Gastroesophageal sphincter (tissue), 4 donors: ENCODE results near the gene MUC5AC. TPM values are rescaled to one million over a fixed set of nuclear protein-coding genes. Genes with fewer than 3 reads are reported as not detected.

Source experiments
- ATAC-seq: fragments of 150-250 bp; one replicate; pipeline ENCODE4 v1.9.1; 2016; ENCODE audit warnings: mild to moderate bottlenecking, moderate library complexity
- H3K27ac ChIP-seq, 4 donors: fragments of 200-600 bp; sonication (generic) in 3 of 4; 1 replicate in 3 of 4; 2 replicates in 1 of 4; pipeline ENCODE4 v1.5.1; 2016 to 2019
- H3K27me3 ChIP-seq: fragments of 200-600 bp; sonication (generic); one replicate; pipeline ENCODE4 v1.5.1; 2019
- H3K36me3 ChIP-seq, 2 donors: fragments of 200-600 bp; sonication (generic); one replicate each; pipeline ENCODE4 v1.5.1; 2019; ENCODE audit warnings: control low read depth in 1 of 2
- H3K4me1 ChIP-seq, 3 donors: fragments of 200-600 bp; sonication (generic); 1 replicate in 2 of 3; 2 replicates in 1 of 3; pipeline ENCODE4 v1.5.1; 2016 to 2019; ENCODE audit warnings: control low read depth in 2 of 3
- H3K4me3 ChIP-seq, 2 donors: fragments of 200-600 bp; sonication (generic); one replicate each; pipeline ENCODE4 v1.5.1; 2019; ENCODE audit warnings: mild to moderate bottlenecking in 1 of 2, moderate library complexity in 1 of 2
- H3K9me3 ChIP-seq, 3 donors: fragments of 200-600 bp; sonication (generic); one replicate each; pipeline ENCODE4 v1.5.1; 2017 to 2019; ENCODE audit warnings: control low read depth in 2 of 3
- CTCF ChIP-seq, 4 experiments: fragments of 200-600 bp in 2 of 4; fragments of 450-650 bp in 2 of 4; sonication (generic) in 1 of 4; IDR thresholded peaks; one replicate each; pipeline ENCODE4 v1.5.1; 2017 to 2019; ENCODE audit warnings: antibody characterized with exemption in 4 of 4, mild to moderate bottlenecking in 2 of 4, moderate library complexity in 2 of 4
- EP300 ChIP-seq: sonication (generic); formaldehyde crosslinking; IDR thresholded peaks from one replicate; pipeline ENCODE4 v1.6.1; 2017; ENCODE audit warnings: antibody characterized with exemption, mild to moderate bottlenecking
- POLR2A ChIP-seq, 2 donors: fragments of 450-650 bp; IDR thresholded peaks; one replicate each; pipeline ENCODE4 v1.6.1; 2017; ENCODE audit warnings: antibody characterized with exemption in 2 of 2, mild to moderate bottlenecking in 2 of 2, moderate library complexity in 1 of 2
- POLR2AphosphoS5 ChIP-seq: sonication (generic); formaldehyde crosslinking; IDR thresholded peaks from one replicate; pipeline ENCODE4 v1.6.1; 2017; ENCODE audit warnings: antibody characterized with exemption
- WGBS, 2 donors: methylation state at CpG; one replicate each; pipeline ENCODE4 v1.1.5; 2018; ENCODE audit warnings: low coverage in 1 of 2; 5-methylcytosine and 5-hydroxymethylcytosine counted together
- total RNA-seq, 4 donors: library from RNA; depleted of rRNA; stranded (reverse); fragments of >200 nt; gene quantifications; one replicate each; pipeline ENCODE4 v1.1.0, GENCODE V29; 2016

The MUC5AC gene
- total RNA-seq, 4 donors from 2014 or later, result 0.02 to 0.31 TPM; not detected in 2

GRCh38 chr11:1125803-1126202, 31.9 kb upstream of the MUC5AC start:
- Histone ChIP-seq H3K4me3 (no peak overlapping the region), H3K4me1 (no peaks in the 10 kb centered on the region), H3K27me3 (peaks cover 81% of the 10 kb centered on the region), H3K27ac (no peak overlapping the region), H3K36me3 (no peaks in the 10 kb centered on the region), H3K9me3 (no peaks in the 10 kb centered on the region)
- 83 to 100% methylated on average over 1 to 5 of the region's 9 CpGs for WGBS, 2 donors
- ATAC-seq, result no peak
- no peak for TF ChIP-seq POLR2A (IDR thresholded peaks at IDR 0.05)
- no peak for TF ChIP-seq POLR2AphosphoS5
- TF ChIP-seq CTCF (IDR thresholded peaks at IDR 0.05), result no peak
- TF ChIP-seq EP300, result no peak

GRCh38 chr11:1126491-1126926, 31.2 kb upstream of the MUC5AC start:
- Histone ChIP-seq H3K36me3 (no peaks in the 10 kb centered on the region), H3K27ac (no peak overlapping the region), H3K4me1 (no peaks in the 10 kb centered on the region), H3K9me3 (no peaks in the 10 kb centered on the region), H3K4me3 (no peak overlapping the region), H3K27me3 (peaks cover 81% of the 10 kb centered on the region)
- no peak for ATAC-seq
- WGBS, 2 donors, result 40% methylated on average over 1 of the region's 15 CpGs; no CpG with 5 or more reads in 1 of the 2 donors
- TF ChIP-seq POLR2A (IDR thresholded peaks at IDR 0.05), result no peak
- TF ChIP-seq POLR2AphosphoS5, result no peak
- TF ChIP-seq EP300, result no peak
- no peak for TF ChIP-seq CTCF (IDR thresholded peaks at IDR 0.05)

DNA sequence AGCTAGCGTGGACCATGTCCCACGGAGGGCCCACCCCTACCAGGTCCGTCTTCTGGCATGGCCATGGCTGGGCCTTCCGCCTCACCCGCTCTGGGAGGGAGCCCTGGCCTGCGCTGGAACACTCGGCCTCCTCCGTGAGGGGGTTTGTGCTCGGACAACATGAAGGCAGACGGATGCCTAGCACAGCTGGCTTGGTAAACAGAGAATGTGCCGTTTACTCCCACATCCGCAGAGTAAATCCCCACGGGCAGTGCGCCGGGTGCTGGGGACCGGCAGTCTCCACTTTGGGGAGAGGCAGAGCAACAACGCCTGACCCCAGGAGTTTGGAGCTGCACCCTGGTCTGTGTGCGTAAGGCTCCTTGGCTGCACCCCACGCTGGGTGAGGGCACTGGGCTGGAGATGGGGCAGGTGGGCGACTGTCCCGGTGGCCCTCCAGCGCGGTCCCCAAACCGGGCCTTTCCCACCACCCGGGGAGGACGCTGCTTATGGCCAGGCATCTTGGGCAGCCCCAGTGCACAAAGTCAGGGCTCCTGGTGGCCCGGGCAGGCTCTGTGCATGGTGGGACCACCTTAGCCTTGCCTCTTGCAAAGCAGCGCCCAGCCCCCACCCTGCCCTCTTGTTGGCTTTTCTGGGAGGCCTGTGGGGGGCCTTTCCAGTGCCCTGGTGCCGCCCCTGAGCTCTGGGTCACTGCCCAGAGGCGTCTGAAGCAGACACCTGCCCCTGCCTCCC, 30.7 kb upstream of the MUC5AC start:
- no peak overlapping the region for H3K27ac ChIP-seq
- H3K36me3 ChIP-seq, result no peaks in the 10 kb centered on the region
- no peak overlapping the region for H3K4me3 ChIP-seq
- no peaks in the 10 kb centered on the region for H3K9me3 ChIP-seq
- TF ChIP-seq POLR2A (IDR thresholded peaks at IDR 0.05) (no peak), EP300 (no peak), CTCF (IDR thresholded peaks at IDR 0.05) (no peak)
- WGBS, 2 donors, result no CpG with 5 or more reads among the region's 30 CpGs
- ATAC-seq, result no peak
- no peaks in the 10 kb centered on the region for H3K4me1 ChIP-seq
- H3K27me3 ChIP-seq, result peaks cover 76% of the 10 kb centered on the region

DNA sequence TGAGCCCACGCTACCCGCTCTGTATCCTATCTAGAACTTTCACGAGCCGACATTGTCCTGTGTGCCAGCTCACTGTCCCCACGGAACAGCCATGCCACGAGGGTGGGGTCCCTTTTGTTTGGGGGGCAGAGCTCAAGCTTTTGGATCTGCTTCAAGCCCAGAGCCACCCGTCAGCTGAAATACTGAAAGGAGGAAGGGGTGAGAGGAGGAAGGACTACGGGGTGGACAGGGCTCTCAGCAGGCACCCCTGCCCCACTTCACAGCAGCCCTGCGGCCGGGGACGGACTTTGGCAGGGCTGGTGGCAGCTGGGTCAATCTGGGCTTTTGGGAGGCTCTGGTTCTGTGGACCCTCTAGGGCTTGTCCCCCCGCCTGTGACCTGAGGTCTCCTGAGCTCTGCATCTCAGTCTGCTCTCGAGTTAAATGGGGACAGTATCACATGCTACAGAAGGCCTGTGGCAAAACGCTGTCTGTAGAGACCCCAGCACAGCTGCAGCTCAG, 30.0 kb upstream of the MUC5AC start:
- H3K27me3 ChIP-seq, result peaks cover 70% of the 10 kb centered on the region
- H3K27ac ChIP-seq, result no peak overlapping the region
- no peaks in the 10 kb centered on the region for H3K9me3 ChIP-seq
- no peak for ATAC-seq
- no peak overlapping the region for H3K4me3 ChIP-seq
- H3K4me1 ChIP-seq, result no peaks in the 10 kb centered on the region
- no peaks in the 10 kb centered on the region for H3K36me3 ChIP-seq
- TF ChIP-seq CTCF (IDR thresholded peaks at IDR 0.05) (no peak), EP300 (no peak), POLR2AphosphoS5 (no peak), POLR2A (IDR thresholded peaks at IDR 0.05) (no peak)
- WGBS, 2 donors, result 90% methylated on average over 4 of the region's 14 CpGs; no CpG with 5 or more reads in 1 of the 2 donors
